Right hindlimb (tissue), 1 donor: ENCODE results near the gene ARHGDIB.

Source experiments
- DNase-seq: peaks from one replicate; pipeline ENCODE4 v3.0.0-alpha.2; 2018

ARHGDIB gene

GRCh38 chr12:14961466-14962152, at the start of gene ARHGDIB:
Gene ARHGDIB, minus strand, starts transcription at chr12:14961601. Its CDS starts 10,889 bp downstream, at chr12:14950712.
- DNase-seq: no peak

- DNase-seq: no peak
Observed at GRCh38 chr12:15011162-15011561, 49.8 kb upstream of the ARHGDIB start.

GRCh38 chr12:15007551-15007950, 46.1 kb upstream of the ARHGDIB start:
- no peak for DNase-seq

GRCh38 chr12:15005064-15005463, 43.7 kb upstream of the ARHGDIB start:
- DNase-seq: no peak

GRCh38 chr12:15004421-15004820, 43.0 kb upstream of the ARHGDIB start:
- DNase-seq: no peak

- peak; percentile 84 for DNase-seq
Observed at GRCh38 chr12:15001733-15002382, 40.5 kb upstream of the ARHGDIB start.

GRCh38 chr12:15000575-15000974, 39.2 kb upstream of the ARHGDIB start:
- no peak for DNase-seq

GRCh38 chr12:14999695-15000365, 38.4 kb upstream of the ARHGDIB start:
- no peak for DNase-seq

- peak; percentile 35 for DNase-seq
Observed at GRCh38 chr12:14999021-14999694, 37.8 kb upstream of the ARHGDIB start.

GRCh38 chr12:14997998-14998397, 36.6 kb upstream of the ARHGDIB start:
- no peak for DNase-seq

- DNase-seq: no peak
Observed at GRCh38 chr12:14995583-14996425, 34.4 kb upstream of the ARHGDIB start.

- DNase-seq: no peak
Observed at GRCh38 chr12:14994610-14995009, 33.2 kb upstream of the ARHGDIB start.

- no peak for DNase-seq
Observed at GRCh38 chr12:14993537-14994266, 32.3 kb upstream of the ARHGDIB start.

GRCh38 chr12:14993117-14993516, 31.7 kb upstream of the ARHGDIB start:
- DNase-seq: no peak

GRCh38 chr12:14992673-14993072, 31.3 kb upstream of the ARHGDIB start:
- no peak for DNase-seq

- DNase-seq: no peak
Observed at GRCh38 chr12:14991069-14991468, 29.7 kb upstream of the ARHGDIB start.

GRCh38 chr12:14989790-14990189, 28.4 kb upstream of the ARHGDIB start:
- DNase-seq: no peak

- DNase-seq: no peak
Observed at GRCh38 chr12:14988035-14988434, 26.6 kb upstream of the ARHGDIB start.

GRCh38 chr12:14986449-14986848, 25.0 kb upstream of the ARHGDIB start:
- DNase-seq: no peak

GRCh38 chr12:14984766-14985285, 23.4 kb upstream of the ARHGDIB start:
- no peak for DNase-seq

GRCh38 chr12:14984036-14984435, 22.6 kb upstream of the ARHGDIB start:
- no peak for DNase-seq

- DNase-seq: no peak
Observed at GRCh38 chr12:14982991-14983390, 21.6 kb upstream of the ARHGDIB start.
